NCI-H187 treated with DMSO at 0.1 percent for 48 hours (cell line): ENCODE results near the gene SEPTIN2.
"Not testable (repeated sequence)": the region's sequence is repeated elsewhere in the genome, so short reads cannot be mapped to it uniquely, and the experiment has no call there.

Experiments used
- DNase-seq: peaks from one replicate; lab custom pipeline; 2025; lab: John Stamatoyannopoulos, UW

The SEPTIN2 gene

DNA sequence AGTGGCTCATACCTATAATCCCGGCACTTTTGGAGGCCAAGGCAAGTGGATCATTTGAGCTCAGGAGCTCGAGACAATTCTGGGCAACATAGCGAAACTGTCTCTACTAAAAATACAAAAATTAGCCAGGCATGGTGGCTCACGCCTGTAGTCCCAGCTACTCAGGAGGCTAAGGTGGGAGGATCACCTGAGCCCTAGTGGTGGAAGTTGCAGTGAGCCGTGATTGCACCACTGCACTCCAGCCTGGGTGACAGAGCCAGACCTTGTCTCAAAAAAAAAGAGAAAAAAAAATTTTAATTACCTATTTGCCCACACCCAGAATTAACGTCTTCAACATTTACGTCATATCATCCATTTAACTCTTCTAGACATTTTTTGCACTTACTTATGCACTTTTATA, 69.7 kb downstream of the SEPTIN2 start:
- DNase-seq, result not testable (repeated sequence)

DNA sequence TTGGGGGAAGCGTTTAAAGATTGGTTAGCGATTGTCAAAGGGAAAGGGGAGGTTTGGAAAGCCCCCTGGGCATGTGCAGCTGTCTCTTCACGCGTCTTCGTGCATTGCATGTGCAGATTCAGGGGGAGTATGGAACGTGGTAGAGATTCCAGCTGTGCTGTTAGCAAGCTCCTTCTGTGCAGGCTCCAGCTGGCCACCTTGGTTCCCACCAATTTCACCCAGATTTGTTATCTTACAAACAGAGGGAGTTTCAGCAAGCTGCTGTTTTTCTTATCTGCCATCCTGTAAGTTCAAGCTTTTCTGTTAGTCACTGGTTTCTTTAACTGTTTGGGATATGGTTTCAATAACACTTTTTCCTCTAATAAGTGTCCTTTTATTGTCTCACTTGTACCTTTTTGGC, 70.8 kb downstream of the SEPTIN2 start:
- DNase-seq, result no peak

DNA sequence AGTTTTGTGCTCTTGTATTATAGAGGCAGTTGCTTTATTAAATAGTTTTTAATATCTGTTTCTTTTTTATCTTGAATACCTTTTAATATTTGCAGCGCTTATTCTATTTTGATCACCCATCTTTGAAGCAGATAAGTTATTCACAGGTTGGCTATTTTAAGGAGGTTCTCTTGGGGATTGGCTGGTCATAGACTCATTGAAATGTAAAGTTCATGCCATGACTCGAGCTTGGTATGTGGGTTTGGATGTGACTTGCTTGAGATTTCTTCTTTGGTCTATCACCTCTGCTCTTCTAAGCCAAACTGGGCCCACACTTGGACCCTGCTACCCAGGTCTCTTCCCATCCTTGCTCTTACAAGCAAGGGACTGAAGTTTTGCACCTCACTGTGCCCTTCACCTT, 74.0 kb downstream of the SEPTIN2 start:
- no peak for DNase-seq

DNA sequence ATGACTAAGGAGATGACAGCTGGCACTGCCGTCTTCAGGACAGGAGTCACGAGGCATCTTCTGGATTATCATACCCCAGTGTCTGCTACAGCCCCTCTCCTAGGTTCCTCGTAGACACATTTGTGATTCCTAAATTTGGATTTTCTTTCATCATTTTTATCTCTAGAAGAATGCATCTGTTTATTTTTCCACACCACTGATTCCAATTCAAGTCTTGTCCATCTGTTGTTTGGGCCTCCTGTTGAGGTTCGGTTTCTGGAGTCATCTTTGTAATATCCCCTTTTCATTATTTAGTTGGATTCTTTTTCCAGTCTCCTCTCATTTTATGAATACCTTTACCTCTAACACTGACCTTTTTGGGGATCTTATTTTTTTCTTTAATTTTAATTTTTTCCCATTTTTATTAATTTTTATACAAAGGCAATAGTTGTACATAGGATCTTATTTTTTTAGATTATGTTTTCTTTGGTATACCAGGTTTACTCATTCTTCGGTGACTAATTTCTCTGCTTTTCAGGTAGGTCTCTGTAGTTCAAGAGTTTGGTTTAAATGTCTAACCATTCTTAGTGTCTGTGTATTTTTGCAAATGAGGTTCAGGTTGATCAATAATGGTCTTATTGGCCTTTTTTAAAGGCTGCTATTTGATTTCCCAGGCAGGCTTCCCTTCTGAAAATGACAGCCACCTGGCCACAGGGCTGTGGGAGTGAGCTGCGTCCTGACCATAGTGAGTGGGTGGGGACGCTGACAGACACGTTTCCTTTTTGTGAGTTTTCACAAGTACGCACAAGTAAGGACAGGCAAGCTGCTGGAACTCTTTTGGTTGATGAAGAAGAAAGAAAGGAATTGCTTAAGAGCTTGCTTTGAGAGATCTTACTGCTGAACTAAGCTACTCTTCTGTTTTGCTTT, 74.8 kb downstream of the SEPTIN2 start:
- DNase-seq, result no peak

DNA sequence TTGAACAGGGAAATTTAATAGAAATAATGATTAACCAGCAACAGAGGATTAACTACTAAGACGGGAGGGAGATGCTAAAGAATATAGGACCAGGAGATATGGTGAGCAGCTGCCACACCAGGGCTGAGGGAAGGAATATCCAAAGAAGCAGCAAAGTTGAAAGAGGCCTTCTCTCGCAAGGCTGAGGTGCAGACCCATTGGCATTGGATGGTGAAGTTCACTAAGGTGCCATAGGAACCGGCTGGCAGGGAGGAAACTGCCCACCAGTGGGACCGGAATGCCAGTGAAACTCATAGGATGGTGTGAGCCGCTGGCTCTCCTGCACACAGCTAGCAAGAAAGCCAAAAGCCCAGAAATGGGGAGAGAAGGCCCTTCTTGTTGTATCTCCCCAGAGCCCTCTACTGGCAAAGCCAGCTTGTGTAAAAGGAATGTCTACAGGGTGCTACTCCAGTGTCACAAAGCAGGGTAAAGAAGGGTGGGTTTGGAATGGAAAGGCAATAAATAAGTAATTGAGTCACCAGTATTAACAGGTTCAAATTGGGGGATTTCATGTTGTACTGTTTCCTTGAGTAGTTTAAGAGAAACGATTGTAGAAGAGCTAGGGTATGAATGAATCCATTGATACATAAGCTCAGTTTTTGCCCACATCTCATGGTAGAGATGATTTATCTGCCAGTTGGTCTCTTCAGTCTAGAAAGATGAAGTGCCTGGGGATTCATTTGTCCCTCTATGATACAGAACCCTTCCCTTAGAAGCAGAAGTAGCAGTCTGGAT, 76.4 kb downstream of the SEPTIN2 start:
- DNase-seq, result no peak

DNA sequence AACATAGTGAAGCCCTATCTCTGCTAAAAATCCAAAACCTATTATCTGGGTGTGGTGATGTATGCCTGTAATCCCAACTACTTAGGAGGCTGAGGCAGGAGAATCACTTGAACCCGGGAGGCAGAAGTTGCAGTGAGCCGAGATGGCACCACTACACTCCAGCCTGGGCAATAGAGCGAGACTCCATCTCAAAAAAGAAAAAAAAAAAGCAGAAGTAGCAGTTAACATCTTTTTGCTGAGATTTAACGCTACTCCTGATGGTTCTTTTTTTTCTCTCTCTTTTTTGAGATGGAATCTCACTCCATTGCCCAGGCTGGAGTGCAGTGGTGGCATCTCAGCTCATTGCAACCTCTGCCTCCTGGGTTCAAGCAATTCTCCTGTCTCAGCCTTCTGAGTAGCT, 77.0 kb downstream of the SEPTIN2 start:
- not testable (repeated sequence) for DNase-seq

DNA sequence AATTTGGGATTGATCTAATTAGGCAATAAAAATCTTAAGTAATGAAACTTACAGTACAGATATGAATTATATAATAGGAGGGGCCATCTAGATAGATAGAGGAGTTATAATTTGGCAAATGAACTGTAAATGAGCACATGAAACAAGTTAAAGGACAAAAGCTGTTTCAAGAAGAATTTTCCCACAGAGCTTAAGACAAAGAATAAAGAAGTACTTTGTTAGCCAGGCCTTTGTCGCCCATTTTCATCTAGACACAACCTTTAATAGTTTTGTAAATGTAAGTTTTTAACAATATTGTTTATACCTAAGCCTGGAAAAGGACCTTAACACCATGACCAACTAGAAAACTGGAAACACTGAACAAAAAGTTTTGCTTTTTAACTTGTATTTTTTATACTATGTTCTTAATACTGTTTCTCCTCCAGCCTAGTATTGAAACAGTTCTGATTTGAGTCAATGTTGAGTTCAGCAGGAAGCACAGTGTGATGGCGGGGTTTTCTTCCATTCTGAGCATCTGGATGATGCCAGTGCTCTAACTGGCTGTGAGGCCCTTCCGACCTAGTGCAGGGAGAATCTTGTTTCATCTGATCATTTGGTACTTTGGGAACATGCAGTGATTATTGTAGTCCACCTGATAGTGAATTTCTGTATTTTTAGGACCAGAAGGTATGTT, 77.9 kb downstream of the SEPTIN2 start:
- DNase-seq, result no peak

DNA sequence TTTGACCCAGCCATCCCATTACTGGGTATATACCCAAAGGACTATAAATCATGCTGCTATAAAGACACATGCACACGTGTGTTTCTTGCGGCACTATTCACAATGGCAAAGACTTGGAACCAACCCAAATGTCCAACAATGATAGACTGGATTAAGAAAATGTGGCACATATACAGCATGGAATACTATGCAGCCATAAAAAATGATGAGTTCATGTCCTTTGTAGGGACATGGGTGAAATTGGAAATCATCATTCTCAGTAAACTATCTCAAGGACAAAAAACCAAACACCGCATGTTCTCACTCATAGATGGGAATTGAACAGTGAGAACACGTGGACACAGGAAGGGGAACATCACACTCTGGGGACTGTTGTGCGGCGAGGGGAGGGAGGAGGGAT, 81.1 kb downstream of the SEPTIN2 start:
- not testable (repeated sequence) for DNase-seq

DNA sequence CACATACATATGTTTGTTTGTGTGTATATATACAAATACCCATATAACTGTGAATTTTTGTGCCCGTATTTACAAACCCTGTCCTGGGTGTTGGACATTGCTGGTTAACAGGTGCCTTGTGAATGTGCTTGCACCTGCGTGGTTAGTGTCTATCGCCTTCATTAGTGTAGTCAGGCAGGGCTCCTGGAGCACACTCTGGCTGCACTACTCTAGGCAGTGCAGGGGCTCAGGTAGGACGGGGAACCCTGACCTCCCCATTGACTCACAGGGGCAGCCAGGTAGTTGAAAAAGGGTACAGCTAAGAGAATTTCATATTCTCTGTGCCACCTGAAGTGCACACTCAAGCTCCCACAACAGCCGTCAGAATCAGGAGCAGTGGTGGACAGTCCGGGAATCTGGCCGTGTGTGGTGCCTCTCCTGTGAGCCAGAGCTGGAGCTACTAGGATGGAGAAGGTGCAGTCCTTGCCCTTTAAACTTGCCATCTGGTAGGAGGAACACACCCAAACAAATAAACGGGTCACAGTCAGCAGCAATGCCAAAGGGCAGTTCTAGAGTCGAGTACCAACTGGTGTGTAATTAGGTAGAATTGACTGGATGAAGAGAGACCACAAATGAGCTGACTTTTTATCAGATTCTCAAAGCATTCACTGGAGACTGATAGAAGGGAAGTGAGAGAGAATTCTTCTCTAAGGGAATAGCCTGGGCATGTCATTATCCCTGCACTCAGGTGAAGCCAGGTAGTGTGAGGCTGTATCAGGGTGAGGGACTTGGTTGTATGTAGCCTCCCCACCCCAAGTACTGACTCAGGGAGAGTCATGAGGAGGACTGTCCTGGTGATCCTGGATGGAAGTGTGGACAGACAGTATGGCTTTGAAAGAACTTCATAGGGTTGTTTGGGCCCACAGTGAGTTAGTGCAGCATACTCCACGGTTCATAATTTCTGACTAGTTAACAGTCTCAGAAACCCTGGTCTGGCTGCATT, 84.5 kb downstream of the SEPTIN2 start:
- no peak for DNase-seq
